Naive thymus-derived CD8-positive, alpha-beta T cell (primary cell): ENCODE data around the gene RARA. TPM values are rescaled to one million over a fixed set of nuclear protein-coding genes. Genes with fewer than 3 reads are reported as not detected.

Experiments
- ATAC-seq, 2 donors: fragments of 150-1000 bp; cut with Tn5 transposase in 1 of 2; sonication (Bioruptor Pico), chemical (Tn5 transposase) in 1 of 2; 1 replicate in 1 of 2; 2 replicates in 1 of 2; pipeline ENCODE4 v1.10.0; 2021; ENCODE audit warnings: mild to moderate bottlenecking in 2 of 2, moderate library complexity in 2 of 2
- POLR2A ChIA-PET: fragments of 350-600 bp; sonication (Branson Sonifier 250); formaldehyde crosslinking; loops from one replicate; lab custom pipeline; 2021; ENCODE audit warnings: antibody characterized with exemption; lab: Charles Lee
- DNase-seq, 10 donors: peaks; one replicate each; pipeline versions ENCODE4 v3.0.0 to v3.0.0-alpha.2; 2020 to 2022
- H3K27ac Mint-ChIP-seq, 10 donors: one replicate each; pipeline ENCODE4 v1.8.0; 2020 to 2022; ENCODE audit warnings: mild to moderate bottlenecking in 10 of 10, mixed read lengths in 10 of 10, moderate library complexity in 4 of 10, inconsistent platforms in 1 of 10
- H3K27me3 Mint-ChIP-seq, 5 donors: one replicate each; pipeline ENCODE4 v1.8.0; 2021 to 2022; ENCODE audit warnings: mixed read lengths in 5 of 5
- H3K36me3 Mint-ChIP-seq, 3 donors: one replicate each; pipeline ENCODE4 v1.8.0; 2020 to 2022; ENCODE audit warnings: mixed read lengths in 3 of 3, mild to moderate bottlenecking in 2 of 3, inconsistent platforms in 1 of 3
- H3K4me1 Mint-ChIP-seq, 4 donors: one replicate each; pipeline ENCODE4 v1.8.0; 2021 to 2022; ENCODE audit warnings: mixed read lengths in 4 of 4
- H3K4me3 Mint-ChIP-seq, 10 donors: one replicate each; pipeline ENCODE4 v1.8.0; 2020 to 2022; ENCODE audit warnings: mild to moderate bottlenecking in 10 of 10, mixed read lengths in 10 of 10, moderate library complexity in 6 of 10, inconsistent platforms in 1 of 10
- H3K9me3 Mint-ChIP-seq, 9 donors: one replicate each; pipeline ENCODE4 v1.8.0; 2020 to 2022; ENCODE audit warnings: mixed read lengths in 9 of 9, mild to moderate bottlenecking in 3 of 9, inconsistent platforms in 1 of 9, moderate library complexity in 1 of 9
- polyA plus RNA-seq, 3 donors: library from polyadenylated mRNA; unstranded; fragments of 300-500 nt; fragmentation: Illumina TruSeq; gene quantifications; one replicate each; pipeline ENCODE4 v1.2.3, GENCODE V29; 2021
- total RNA-seq, 8 experiments: library from RNA in 2 of 8; stranded (reverse) in 2 of 8; gene quantifications; one replicate each; pipeline ENCODE4 v1.2.3 and lab custom pipeline; 2021 to 2026

The RARA gene
- total and polyA plus RNA-seq, 5 experiments from 2014 or later, result 7.2 to 39.9 (median 12.4) TPM

DNA sequence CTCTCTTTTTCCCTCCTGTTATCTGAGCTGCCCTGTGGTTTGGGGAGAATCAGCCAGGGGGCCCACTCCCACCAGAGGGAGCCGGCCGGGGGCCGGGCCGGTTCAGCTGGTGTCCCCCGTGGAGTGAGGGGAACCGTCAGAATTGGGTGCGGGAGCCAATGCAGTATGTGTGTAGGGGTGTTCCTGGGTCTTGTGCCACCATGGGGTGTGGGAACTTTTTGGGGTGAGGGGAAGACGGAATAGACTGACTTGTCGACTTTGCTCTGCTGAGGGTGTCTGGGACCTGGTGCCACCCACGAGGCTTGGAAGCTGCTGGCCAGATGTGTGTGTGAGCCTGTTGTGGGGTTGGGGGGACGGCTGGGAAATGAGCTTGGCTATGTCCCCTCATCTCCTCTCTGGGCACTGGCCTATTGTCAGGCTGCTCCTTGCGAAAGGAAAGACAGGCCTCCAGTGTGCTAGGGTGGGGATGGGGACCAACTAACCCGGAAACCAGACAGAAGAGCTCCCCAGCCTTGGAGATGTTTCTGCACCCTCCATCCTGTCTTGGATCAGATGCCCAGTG, 9.9 kb downstream of the RARA start:
- POLR2A ChIA-PET, result interaction anchor here (0.6 to 28.1 kb wide), 14 partner anchors 6 to 285 kb away, joined by 3 to 458 read pairs (median 8); partner anchors contain the start of genes CCR7 and RARA
- ATAC-seq, result no peak
- peaks cover 0 to 5% (median 0%) of the 10 kb centered on the region in 9 donors for H3K9me3 Mint-ChIP-seq
- H3K27ac Mint-ChIP-seq, result peak overlapping the region; percentile 98 to 100 (median 100)
- H3K4me1 Mint-ChIP-seq, result peaks cover 53 to 86% (median 73%) of the 10 kb centered on the region in 4 donors
- peaks cover 0 to 2% (median 0%) of the 10 kb centered on the region in 3 donors for H3K36me3 Mint-ChIP-seq
- peak in 3 of 10 donors; percentile 16 to 64 (median 52) for DNase-seq
- peak overlapping the region; percentile 83 to 97 (median 96) for H3K4me3 Mint-ChIP-seq
- H3K27me3 Mint-ChIP-seq, result peaks cover 0 to 6% (median 0%) of the 10 kb centered on the region in 5 donors

GRCh38 chr17:40319651-40320540, 10.9 kb downstream of the RARA start:
- H3K4me1 Mint-ChIP-seq, result peaks cover 50 to 88% (median 78%) of the 10 kb centered on the region in 4 donors

GRCh38 chr17:40320756-40321523, 12.0 kb downstream of the RARA start:
- H3K9me3 Mint-ChIP-seq, result peaks cover 0 to 5% (median 0%) of the 10 kb centered on the region in 9 donors
- peaks cover 54 to 89% (median 83%) of the 10 kb centered on the region in 4 donors for H3K4me1 Mint-ChIP-seq
- peaks cover 0 to 2% (median 0%) of the 10 kb centered on the region in 3 donors for H3K36me3 Mint-ChIP-seq
- ATAC-seq, result no peak
- DNase-seq, result peak in 4 of 10 donors; percentile 34 to 68 (median 43)
- POLR2A ChIA-PET, result interaction anchor here (1.0 to 28.1 kb wide), 9 partner anchors 5 to 283 kb away, joined by 4 to 458 read pairs (median 14); partner anchors contain the start of genes CCR7 and RARA
- peak overlapping the region; percentile 83 to 97 (median 96) for H3K4me3 Mint-ChIP-seq
- H3K27me3 Mint-ChIP-seq, result peaks cover 0 to 6% (median 0%) of the 10 kb centered on the region in 5 donors
- H3K27ac Mint-ChIP-seq, result peak overlapping the region; percentile 98 to 100 (median 100)

More at GRCh38 chr17:40319651-40320540, 10.9 kb downstream of the RARA start:
- DNase-seq, result peak; percentile 72 to 92 (median 78)
- Mint-ChIP-seq H3K27ac (peak overlapping the region; percentile 98 to 100 (median 100)), H3K36me3 (peaks cover 0 to 2% (median 0%) of the 10 kb centered on the region in 3 donors), H3K4me3 (peak overlapping the region; percentile 83 to 97 (median 96)), H3K27me3 (peaks cover 0 to 6% (median 0%) of the 10 kb centered on the region in 5 donors), H3K9me3 (peaks cover 0 to 5% (median 0%) of the 10 kb centered on the region in 9 donors)
- ATAC-seq, result peak in 1 of 2 donors; percentile 8
- POLR2A ChIA-PET, result interaction anchor here (0.6 to 28.1 kb wide), 13 partner anchors 6 to 294 kb away, joined by 3 to 458 read pairs (median 8); partner anchors contain the start of genes CCR7 and RARA

DNA sequence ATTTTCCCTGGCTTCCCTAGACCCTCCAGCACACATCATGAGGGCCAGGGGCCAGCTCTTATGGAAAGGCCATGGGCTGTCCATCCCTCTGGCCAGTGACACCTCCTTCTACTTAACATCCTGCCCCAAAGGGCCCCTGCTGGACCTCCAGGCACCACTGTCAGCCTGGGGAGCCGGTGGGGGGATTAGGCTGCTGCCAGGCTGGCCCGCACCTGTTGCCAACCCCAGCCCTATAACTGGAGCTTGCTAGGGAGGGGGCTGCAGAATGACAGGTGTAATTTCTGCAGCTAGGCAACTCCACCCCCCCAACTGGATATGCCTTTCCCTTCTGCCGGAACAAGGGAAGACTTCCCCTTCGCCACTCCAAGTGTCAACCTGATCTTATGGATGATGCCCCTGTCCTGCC, 12.5 kb downstream of the RARA start:
- Mint-ChIP-seq H3K9me3 (peaks cover 0 to 5% (median 0%) of the 10 kb centered on the region in 9 donors), H3K27ac (peak overlapping the region; percentile 98 to 100 (median 100)), H3K27me3 (peaks cover 0 to 6% (median 0%) of the 10 kb centered on the region in 5 donors), H3K4me1 (peaks cover 54 to 89% (median 86%) of the 10 kb centered on the region in 4 donors), H3K36me3 (peaks cover 0 to 2% (median 0%) of the 10 kb centered on the region in 3 donors), H3K4me3 (peak overlapping the region; percentile 83 to 97 (median 96))
- POLR2A ChIA-PET, result interaction anchor here (0.6 to 28.1 kb wide), 10 partner anchors 5 to 1264 kb away, joined by 4 to 458 read pairs (median 12); partner anchors contain the start of gene RARA
- peak in 2 of 10 donors; percentile 19 to 63 for DNase-seq
- no peak for ATAC-seq

DNA sequence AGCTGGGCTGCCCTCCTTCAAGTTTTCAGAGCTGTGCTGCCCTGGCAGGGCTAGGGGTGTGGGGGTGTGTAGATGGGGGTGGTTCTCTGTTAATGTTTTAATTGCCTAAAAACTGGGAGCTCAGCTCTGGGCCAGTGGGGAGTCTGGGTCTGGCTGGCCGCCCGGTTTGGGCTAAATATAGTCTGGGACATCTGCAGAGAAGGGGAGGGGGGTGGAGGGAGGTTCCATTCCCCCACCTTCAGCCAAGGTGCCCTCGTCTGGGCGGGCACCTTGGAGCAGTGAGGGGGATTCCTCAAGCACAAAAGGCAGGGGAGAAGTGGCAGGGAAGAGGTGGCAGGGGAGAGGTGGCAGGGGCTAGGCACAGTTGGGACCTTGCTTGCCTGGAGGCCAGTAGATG, 13.0 kb downstream of the RARA start:
- Mint-ChIP-seq H3K27ac (peak overlapping the region; percentile 98 to 100 (median 100)), H3K4me3 (peak overlapping the region; percentile 83 to 97 (median 96)), H3K27me3 (peaks cover 0 to 6% (median 0%) of the 10 kb centered on the region in 5 donors), H3K4me1 (peaks cover 55 to 91% (median 89%) of the 10 kb centered on the region in 4 donors), H3K9me3 (peaks cover 0 to 5% (median 0%) of the 10 kb centered on the region in 9 donors), H3K36me3 (peaks cover 0 to 2% (median 0%) of the 10 kb centered on the region in 3 donors)
- DNase-seq (peak in 4 of 10 donors; percentile 54 to 69 (median 64)), ATAC-seq (peak in 1 of 2 donors; percentile 0)
- POLR2A ChIA-PET, result interaction anchor here (0.6 to 28.1 kb wide), 13 partner anchors 4 to 1265 kb away, joined by 3 to 458 read pairs (median 9); partner anchors contain the start of gene RARA

GRCh38 chr17:40322358-40323315, 13.7 kb downstream of the RARA start:
- peak overlapping the region; percentile 83 to 97 (median 96) for H3K4me3 Mint-ChIP-seq
- H3K27ac Mint-ChIP-seq, result peak overlapping the region; percentile 98 to 100 (median 100)
- peak; percentile 74 to 100 (median 97) for DNase-seq
- peaks cover 0 to 6% (median 0%) of the 10 kb centered on the region in 5 donors for H3K27me3 Mint-ChIP-seq
- ATAC-seq, result peak; percentile 31 to 40
- peaks cover 0 to 5% (median 0%) of the 10 kb centered on the region in 9 donors for H3K9me3 Mint-ChIP-seq
- POLR2A ChIA-PET, result interaction anchor here (0.5 to 28.1 kb wide), 19 partner anchors 4 to 1955 kb away, joined by 3 to 458 read pairs (median 5); partner anchors contain the start of genes EIF1, NR1D1 and RARA
- peaks cover 60 to 96% (median 89%) of the 10 kb centered on the region in 4 donors for H3K4me1 Mint-ChIP-seq
- peaks cover 0 to 2% (median 0%) of the 10 kb centered on the region in 3 donors for H3K36me3 Mint-ChIP-seq

DNA sequence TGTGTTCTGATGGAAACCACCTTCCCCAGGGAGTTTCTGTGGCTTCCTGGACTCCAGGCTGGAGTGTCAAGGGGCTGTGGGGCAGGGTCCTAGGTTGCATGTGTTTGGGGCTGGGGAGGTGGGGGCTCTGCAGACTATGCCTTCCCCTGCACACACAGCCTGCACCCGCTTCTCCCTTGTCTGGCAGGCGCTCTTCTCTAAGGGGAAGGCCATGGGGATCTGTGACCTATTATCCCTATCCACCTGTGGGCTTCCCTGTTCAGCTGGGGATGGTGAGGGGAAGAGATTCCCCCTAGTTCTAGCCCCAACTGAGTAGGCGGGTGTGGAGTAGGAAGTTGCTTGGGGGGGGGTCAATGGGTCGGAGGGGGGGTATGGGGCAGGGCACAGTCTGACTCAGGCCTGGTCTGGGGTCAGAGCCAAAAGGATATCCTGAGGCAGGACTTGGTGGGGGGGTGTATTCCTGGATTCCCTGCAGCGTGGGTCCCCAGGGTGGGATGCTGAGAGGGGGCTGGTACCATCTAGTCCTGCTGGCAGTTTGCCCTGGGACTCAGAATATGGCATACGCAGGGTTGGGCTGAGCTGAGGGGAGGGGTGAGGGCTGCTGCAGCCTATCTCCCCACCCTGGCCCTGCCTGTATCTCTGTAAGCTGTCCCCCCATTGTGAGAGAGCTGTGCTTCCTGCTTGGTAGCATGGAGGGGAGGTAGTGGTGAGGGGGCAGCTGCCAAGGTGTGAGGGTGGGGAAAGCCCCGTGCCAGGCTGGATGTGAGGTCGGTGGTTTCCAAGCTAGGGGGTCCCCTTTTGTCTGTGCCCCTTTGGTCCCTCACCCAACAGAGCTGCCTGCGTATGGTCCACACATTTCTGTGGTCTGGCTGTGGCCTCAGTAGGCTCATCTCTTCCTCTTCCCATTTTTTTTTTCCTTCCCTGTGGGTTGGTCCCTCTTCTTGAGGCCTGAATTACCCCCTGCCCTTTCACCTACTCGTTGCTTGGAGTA, 14.7 kb downstream of the RARA start:
- ATAC-seq (peak; percentile 43 to 61), DNase-seq (peak; percentile 64 to 94 (median 88))
- Mint-ChIP-seq H3K9me3 (peaks cover 0 to 5% (median 0%) of the 10 kb centered on the region in 9 donors), H3K4me1 (peaks cover 62 to 97% (median 94%) of the 10 kb centered on the region in 4 donors), H3K27me3 (peaks cover 0 to 6% (median 0%) of the 10 kb centered on the region in 5 donors), H3K4me3 (peak overlapping the region; percentile 83 to 97 (median 96)), H3K27ac (peak overlapping the region; percentile 98 to 100 (median 100)), H3K36me3 (peaks cover 0 to 2% (median 0%) of the 10 kb centered on the region in 3 donors)
- POLR2A ChIA-PET, result interaction anchor here (0.5 to 28.1 kb wide), 18 partner anchors 3 to 1366 kb away, joined by 3 to 458 read pairs (median 6); partner anchors contain the start of genes EIF1, KRTAP4-12, NR1D1 and RARA

GRCh38 chr17:40325156-40326013, 16.4 kb downstream of the RARA start:
- ATAC-seq (no peak), DNase-seq (peak in 3 of 10 donors; percentile 27 to 64 (median 37))
- Mint-ChIP-seq H3K4me3 (peak overlapping the region; percentile 71 to 96 (median 88)), H3K4me1 (peaks cover 57 to 96% (median 95%) of the 10 kb centered on the region in 4 donors), H3K36me3 (peaks cover 0 to 2% (median 0%) of the 10 kb centered on the region in 3 donors), H3K27ac (peak overlapping the region; percentile 98 to 100 (median 100)), H3K9me3 (peaks cover 0 to 5% (median 0%) of the 10 kb centered on the region in 9 donors), H3K27me3 (peaks cover 0 to 6% (median 0%) of the 10 kb centered on the region in 5 donors)
- POLR2A ChIA-PET, result interaction anchor here (0.7 to 28.1 kb wide), 8 partner anchors 1 to 279 kb away, joined by 3 to 458 read pairs (median 8); partner anchors contain the start of genes NR1D1 and RARA
